Activated CD4-positive, CD25-positive, alpha-beta regulatory T cell (primary cell): ENCODE measurements around the gene ZNF628.
A peak's percentile ranks its signal among the peaks of the same experiment; 100 is the strongest.

ENCODE experiments used
- DNase-seq, 4 experiments: peaks; one replicate each; lab custom pipeline; 2025; lab: John Stamatoyannopoulos, UW

ZNF628 gene

GRCh38 chr19:55451163-55451964, 25.1 kb upstream of the ZNF628 start:
- no peak for DNase-seq

GRCh38 chr19:55451965-55452748, 24.3 kb upstream of the ZNF628 start:
- DNase-seq, result no peak

GRCh38 chr19:55452749-55453346, 23.6 kb upstream of the ZNF628 start:
- peak in 1 of 4 experiments; percentile 24 for DNase-seq

- no peak for DNase-seq
Measured at GRCh38 chr19:55453511-55454260, 22.7 kb upstream of the ZNF628 start.

GRCh38 chr19:55454787-55455243, 21.6 kb upstream of the ZNF628 start:
- DNase-seq, result peak in 1 of 4 experiments; percentile 22

GRCh38 chr19:55455576-55456235, 20.7 kb upstream of the ZNF628 start:
- DNase-seq, result no peak

GRCh38 chr19:55456347-55456746, 20.1 kb upstream of the ZNF628 start:
- no peak for DNase-seq

GRCh38 chr19:55457683-55458457, 18.5 kb upstream of the ZNF628 start:
- DNase-seq, result no peak

GRCh38 chr19:55459551-55459949, 16.9 kb upstream of the ZNF628 start:
- DNase-seq, result no peak

GRCh38 chr19:55459950-55460657, 16.3 kb upstream of the ZNF628 start:
- DNase-seq, result no peak

GRCh38 chr19:55460670-55461258, 15.7 kb upstream of the ZNF628 start:
- no peak for DNase-seq

GRCh38 chr19:55461259-55461973, 15.0 kb upstream of the ZNF628 start, which contains the start of gene ISOC2:
ISOC2 (minus strand) TSS chr19:55461642; CDS start chr19:55456486, 5,156 bp downstream.
- peak; percentile 100 for DNase-seq

- no peak for DNase-seq
Measured at GRCh38 chr19:55461974-55462626, 14.3 kb upstream of the ZNF628 start.

GRCh38 chr19:55462722-55463121, 13.7 kb upstream of the ZNF628 start:
- DNase-seq, result no peak

- no peak for DNase-seq
Measured at GRCh38 chr19:55463583-55464031, 12.8 kb upstream of the ZNF628 start.

GRCh38 chr19:55464039-55464661, 12.3 kb upstream of the ZNF628 start:
- no peak for DNase-seq

GRCh38 chr19:55464662-55465054, 11.8 kb upstream of the ZNF628 start, which contains the start of gene C19orf85:
C19orf85 (minus strand) TSS chr19:55464751; CDS start chr19:55464554, 197 bp downstream.
- DNase-seq, result no peak
